Measurements from ENCODE around the gene MT1G. TPM values are rescaled to one million over a fixed set of nuclear protein-coding genes. Genes with fewer than 3 reads are reported as not detected.
"Not testable (repeated sequence)": the region's sequence is repeated elsewhere in the genome, so short reads cannot be mapped to it uniquely, and the experiment has no call there.

The MT1G gene
- polyA plus RNA-seq, 1 donor from 2014 or later = not detected

DNA sequence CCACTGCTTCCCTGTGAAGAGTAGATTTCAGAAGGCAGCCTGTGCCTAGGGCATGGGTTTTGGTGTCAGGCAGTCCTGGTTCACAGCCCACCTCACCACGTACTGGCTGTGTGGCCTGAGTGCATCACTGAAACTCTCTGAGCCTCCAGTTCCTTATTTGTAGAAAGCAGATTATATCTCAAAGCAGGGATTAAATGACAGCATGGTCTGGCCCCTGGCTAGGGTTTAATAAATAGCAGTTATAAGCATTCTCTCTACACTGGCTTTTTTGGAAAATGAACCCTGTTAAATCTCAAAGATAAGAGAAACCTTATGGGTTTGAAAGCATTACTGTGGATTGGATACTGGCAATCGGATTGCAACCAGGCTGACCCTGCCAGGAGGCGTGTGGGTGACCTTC is 38.3 kb downstream of the MT1G start:
- no peaks in the 10 kb centered on the region for H3K36me3 Mint-ChIP-seq
- peaks cover 50% of the 10 kb centered on the region for H3K27me3 Mint-ChIP-seq
- H3K4me3 Mint-ChIP-seq = no peak overlapping the region
- H3K4me1 Mint-ChIP-seq = peaks cover 6 to 22% (median 10%) of the 10 kb centered on the region in 3 donors
- H3K27ac Mint-ChIP-seq = no peak overlapping the region
- no peaks in the 10 kb centered on the region for H3K9me3 Mint-ChIP-seq

DNA sequence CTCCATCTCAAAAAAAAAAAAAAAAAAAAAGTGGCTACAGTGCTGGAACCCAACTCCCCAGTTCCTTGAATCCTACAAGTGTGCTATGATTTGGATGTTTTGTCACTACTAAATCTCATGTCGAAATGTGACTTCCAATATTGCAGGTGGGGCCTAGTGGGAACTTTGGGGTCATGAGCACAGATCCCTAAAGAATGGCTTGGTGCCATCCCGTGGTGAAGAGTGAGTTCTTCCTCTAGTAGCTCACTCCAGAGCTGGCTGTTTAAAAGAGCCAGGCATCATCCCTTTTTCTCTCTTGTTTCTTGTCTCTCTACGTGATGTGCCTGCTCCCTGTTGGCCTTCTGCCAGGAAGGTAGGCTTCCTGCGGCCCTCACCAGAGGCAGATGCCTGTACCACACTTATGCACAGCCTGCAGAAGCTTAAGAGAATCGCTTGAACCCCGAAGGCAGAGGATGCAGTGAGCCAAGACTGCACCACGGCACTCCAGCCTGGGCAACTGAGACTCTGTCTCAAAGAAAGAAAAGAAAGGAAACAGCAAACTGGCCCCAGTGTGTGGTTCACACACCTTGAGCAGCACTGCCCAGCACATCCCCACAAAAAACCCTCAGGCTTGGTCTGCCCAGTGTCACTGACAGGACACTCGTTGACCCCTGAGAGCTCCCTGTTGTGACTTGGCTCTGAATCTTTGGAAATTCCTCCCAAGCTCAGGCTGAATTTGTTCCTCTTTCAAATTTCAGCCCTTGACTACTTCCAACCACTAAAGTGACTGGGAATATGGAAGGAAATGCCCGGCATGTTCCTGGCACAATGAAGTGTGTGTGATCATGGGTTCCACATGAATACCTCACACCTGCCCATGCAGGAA is 39.1 kb downstream of the MT1G start:
- peaks cover 6 to 22% (median 12%) of the 10 kb centered on the region in 3 donors for H3K4me1 Mint-ChIP-seq
- no peaks in the 10 kb centered on the region for H3K36me3 Mint-ChIP-seq
- no peaks in the 10 kb centered on the region for H3K9me3 Mint-ChIP-seq
- no peak overlapping the region for H3K27ac Mint-ChIP-seq
- H3K27me3 Mint-ChIP-seq = peaks cover 46% of the 10 kb centered on the region
- H3K4me3 Mint-ChIP-seq = no peak overlapping the region

- Mint-ChIP-seq H3K4me1 (peaks cover 6 to 16% (median 14%) of the 10 kb centered on the region in 3 donors), H3K27me3 (peaks cover 30% of the 10 kb centered on the region), H3K4me3 (no peak overlapping the region), H3K36me3 (peaks cover 1% of the 10 kb centered on the region), H3K9me3 (no peaks in the 10 kb centered on the region), H3K27ac (no peak overlapping the region)
Observed at GRCh38 chr16:56626685-56627084, 41.2 kb downstream of the MT1G start.

- Mint-ChIP-seq H3K27me3 (peaks cover 29% of the 10 kb centered on the region), H3K36me3 (peaks cover 2% of the 10 kb centered on the region), H3K9me3 (no peaks in the 10 kb centered on the region), H3K4me1 (peaks cover 6 to 16% (median 14%) of the 10 kb centered on the region in 3 donors), H3K27ac (no peak overlapping the region), H3K4me3 (peak overlapping the region; percentile 45 to 91 (median 78))
Observed at GRCh38 chr16:56625943-56626654, 41.8 kb downstream of the MT1G start.

DNA sequence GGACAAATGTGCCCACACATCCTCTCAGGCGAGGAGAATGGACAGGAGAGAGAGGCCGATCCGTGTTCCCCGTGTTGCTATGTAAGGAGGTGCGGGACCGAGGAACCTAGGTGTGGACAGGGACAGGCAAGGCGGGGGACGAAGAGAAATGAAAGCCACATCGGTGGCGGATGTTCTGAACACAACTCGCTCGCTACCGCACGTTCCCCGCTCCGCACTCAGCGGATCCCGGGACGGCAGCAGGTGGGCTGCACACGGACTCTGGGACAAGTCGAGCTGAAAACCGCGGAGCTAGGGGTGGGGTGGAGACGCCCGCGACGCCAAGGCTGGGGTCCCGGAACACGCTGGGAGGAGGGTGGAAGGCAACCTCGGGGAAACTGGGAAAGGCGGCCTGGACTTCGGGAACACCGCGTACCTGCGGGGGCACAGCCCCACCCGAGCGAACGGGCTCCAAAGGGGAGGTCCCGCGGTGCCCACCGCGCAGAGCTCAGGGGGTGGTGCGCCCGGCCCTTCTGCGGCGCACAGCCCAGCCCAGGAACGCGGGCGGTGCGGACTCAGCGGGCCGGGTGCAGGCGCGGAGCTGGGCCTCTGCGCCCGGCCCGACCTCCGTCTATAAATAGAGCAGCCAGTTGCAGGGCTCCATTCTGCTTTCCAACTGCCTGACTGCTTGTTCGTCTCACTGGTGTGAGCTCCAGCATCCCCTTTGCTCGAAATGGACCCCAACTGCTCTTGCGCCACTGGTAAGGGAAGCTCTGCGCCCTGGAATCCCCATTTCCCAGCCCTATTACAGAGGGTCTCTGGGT is 42.5 kb downstream of the MT1G start, which contains the start of gene MT1E:
TSS of gene MT1E (plus strand) at position 642 of the 803 bp plus-strand sequence. CDS start at position 713, 71 bp downstream.
- Mint-ChIP-seq H3K4me3 (peak within 1 kb of the TSS; percentile 45 to 91 (median 82)), H3K27ac (peak within 1 kb of the TSS in 1 of 3 donors; percentile 48), H3K4me1 (peaks cover 5 to 14% (median 14%) of the 10 kb centered on the region in 3 donors), H3K36me3 (peaks cover 2% of the 10 kb centered on the region), H3K9me3 (no peaks in the 10 kb centered on the region), H3K27me3 (peaks cover 29% of the 10 kb centered on the region)

GRCh38 chr16:56623637-56624036 is 44.2 kb downstream of the MT1G start:
- Mint-ChIP-seq H3K27ac (no peak overlapping the region), H3K4me3 (no peak overlapping the region), H3K36me3 (peaks cover 3% of the 10 kb centered on the region), H3K27me3 (peaks cover 33% of the 10 kb centered on the region), H3K9me3 (no peaks in the 10 kb centered on the region), H3K4me1 (peaks cover 0 to 10% (median 8%) of the 10 kb centered on the region in 3 donors)

- peaks cover 37% of the 10 kb centered on the region for H3K27me3 Mint-ChIP-seq
- H3K36me3 Mint-ChIP-seq = not testable (repeated sequence)
Observed at GRCh38 chr16:56623184-56623583, 44.7 kb downstream of the MT1G start.

GRCh38 chr16:56621665-56622445 is 46.0 kb downstream of the MT1G start:
- H3K9me3 Mint-ChIP-seq, H3K36me3 Mint-ChIP-seq, H3K27ac Mint-ChIP-seq, H3K4me3 Mint-ChIP-seq: not testable (repeated sequence)
- H3K27me3 Mint-ChIP-seq = peaks cover 45% of the 10 kb centered on the region
- H3K4me1 Mint-ChIP-seq = peaks cover 0 to 13% (median 10%) of the 10 kb centered on the region in 3 donors

More at GRCh38 chr16:56623184-56623583, 44.7 kb downstream of the MT1G start:
- H3K4me3 Mint-ChIP-seq, H3K9me3 Mint-ChIP-seq, H3K27ac Mint-ChIP-seq, H3K4me1 Mint-ChIP-seq: not testable (repeated sequence)

GRCh38 chr16:56620339-56620897 is 47.4 kb downstream of the MT1G start:
- Mint-ChIP-seq H3K27me3 (peaks cover 39% of the 10 kb centered on the region), H3K27ac (peak overlapping the region in 1 of 3 donors; percentile 60), H3K36me3 (peaks cover 3% of the 10 kb centered on the region), H3K9me3 (no peaks in the 10 kb centered on the region), H3K4me3 (no peak overlapping the region), H3K4me1 (peaks cover 0 to 12% (median 7%) of the 10 kb centered on the region in 3 donors)

DNA sequence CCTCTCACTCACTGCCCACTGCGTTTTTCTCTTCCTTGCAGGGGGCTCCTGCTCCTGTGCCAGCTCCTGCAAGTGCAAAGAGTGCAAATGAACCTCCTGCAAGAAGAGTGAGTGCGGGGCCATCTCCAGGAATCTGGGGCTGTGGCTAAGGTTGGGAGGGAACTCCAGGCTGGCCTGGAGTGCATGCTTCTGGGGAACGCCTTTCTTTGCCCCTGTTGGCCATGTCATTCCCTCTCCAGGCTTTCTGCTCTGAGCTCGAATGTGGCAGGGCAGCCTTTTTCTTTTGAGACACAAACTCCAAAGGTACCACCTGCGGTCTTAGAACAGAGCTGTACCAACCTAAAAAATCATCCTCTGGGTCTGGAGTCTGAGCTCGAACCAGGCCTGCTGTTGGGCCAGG is 49.7 kb downstream of the MT1G start:
- Mint-ChIP-seq H3K9me3 (no peaks in the 10 kb centered on the region), H3K27ac (no peak overlapping the region), H3K27me3 (peaks cover 25% of the 10 kb centered on the region), H3K4me3 (peak overlapping the region in 1 of 4 donors; percentile 39), H3K36me3 (peaks cover 3% of the 10 kb centered on the region), H3K4me1 (peaks cover 0 to 7% (median 2%) of the 10 kb centered on the region in 3 donors)

DNA sequence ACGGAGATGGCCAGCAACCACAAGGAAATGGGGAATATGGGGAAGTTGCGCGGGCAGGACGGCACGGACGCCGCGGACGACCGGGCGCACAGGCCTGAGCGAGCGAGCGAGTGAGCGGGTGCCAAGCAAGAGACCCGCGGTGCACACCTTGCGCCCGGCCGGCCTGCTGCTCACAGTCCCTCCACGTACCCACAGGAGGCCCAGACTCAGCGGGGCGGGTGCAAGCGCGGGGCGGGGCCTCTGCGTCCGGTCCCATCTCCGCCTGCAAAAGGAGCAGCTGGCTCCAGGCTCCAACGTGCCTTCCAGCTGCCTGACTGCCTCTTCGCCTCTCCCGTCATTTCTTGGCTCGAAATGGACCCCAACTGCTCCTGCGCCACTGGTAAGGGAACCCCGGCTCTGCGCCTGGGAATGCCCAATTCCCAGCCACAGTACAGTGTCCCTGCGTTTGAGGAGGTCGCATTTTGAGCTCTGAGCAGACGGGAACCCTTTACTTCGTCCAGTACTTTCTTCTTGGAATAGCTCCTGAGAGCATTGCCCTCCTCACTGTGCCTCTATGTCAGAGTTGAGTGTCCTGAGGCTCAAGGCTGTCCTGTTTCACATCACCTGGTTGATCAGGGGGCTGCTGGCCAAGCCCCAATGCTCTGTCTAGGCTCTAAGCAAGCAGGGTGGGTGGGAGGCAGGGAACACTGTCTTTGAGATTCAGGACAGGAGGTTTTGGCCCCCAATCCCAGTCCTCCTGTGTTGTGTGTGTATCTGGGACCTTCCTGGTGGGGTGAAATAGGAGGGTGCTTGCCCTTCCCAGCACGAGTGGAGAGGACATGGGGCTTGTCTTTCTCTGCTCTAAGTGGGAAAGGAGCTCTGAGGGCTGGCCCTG is 50.4 kb downstream of the MT1G start:
- H3K27me3 Mint-ChIP-seq = peaks cover 25% of the 10 kb centered on the region
- H3K4me3 Mint-ChIP-seq = peak overlapping the region in 3 of 4 donors; percentile 41 to 83 (median 74)
- H3K27ac Mint-ChIP-seq = no peak overlapping the region
- H3K9me3 Mint-ChIP-seq = no peaks in the 10 kb centered on the region
- H3K4me1 Mint-ChIP-seq = peaks cover 0 to 7% (median 2%) of the 10 kb centered on the region in 3 donors
- H3K36me3 Mint-ChIP-seq = peaks cover 3% of the 10 kb centered on the region

All from IgD-negative memory B cell (primary cell).